Heart right ventricle (tissue), 16 donors: ENCODE results near the gene UBAP2. TPM values are rescaled to one million over a fixed set of nuclear protein-coding genes. Genes with fewer than 3 reads are reported as not detected.

Experiments
- ATAC-seq, 8 donors: fragments of 200-7000 bp; cut with Tn5 transposase; one replicate each; pipeline ENCODE4 v1.9.1; 2020; ENCODE audit warnings: mild to moderate bottlenecking in 8 of 8, moderate library complexity in 8 of 8, moderate number of reproducible peaks in 1 of 8
- DNase-seq, 2 donors: peaks; one replicate each; pipeline ENCODE4 v3.0.0-alpha.2; 2020
- H3K27ac ChIP-seq, 10 donors: fragments of 200-600 bp; sonication (generic) in 2 of 10; one replicate each; pipeline versions ENCODE4 v1.5.0 to v1.8.0; 2020 to 2022; ENCODE audit warnings: mild to moderate bottlenecking in 3 of 10
- H3K27me3 ChIP-seq, 7 donors: fragments of 200-600 bp; one replicate each; pipeline ENCODE4 v1.8.0; 2021 to 2022; ENCODE audit warnings: mild to moderate bottlenecking in 2 of 7
- H3K36me3 ChIP-seq, 9 donors: fragments of 200-600 bp; sonication (generic) in 1 of 9; one replicate each; pipeline versions ENCODE4 v1.5.0 to v1.8.0; 2020 to 2022; ENCODE audit warnings: mild to moderate bottlenecking in 2 of 9
- H3K4me1 ChIP-seq, 9 donors: fragments of 200-600 bp; sonication (generic) in 1 of 9; one replicate each; pipeline versions ENCODE4 v1.5.0 to v1.8.0; 2020 to 2022; ENCODE audit warnings: mild to moderate bottlenecking in 4 of 9
- H3K4me3 ChIP-seq, 10 donors: fragments of 200-600 bp; sonication (generic) in 2 of 10; one replicate each; pipeline versions ENCODE4 v1.5.0 to v1.8.0; 2020 to 2022; ENCODE audit warnings: mild to moderate bottlenecking in 7 of 10, moderate library complexity in 2 of 10
- H3K9me3 ChIP-seq, 11 donors: fragments of 200-600 bp in 10 of 11; sonication (generic) in 2 of 11; one replicate each; pipeline versions ENCODE4 v1.5.0 to v1.8.0; 2013 to 2022; ENCODE audit warnings: mild to moderate bottlenecking in 2 of 11, control low read depth in 1 of 11, moderate library complexity in 1 of 11
- WGBS, 2 donors: extraction: QIAGEN DNeasy Blood & Tissue Kit; methylation state at CpG; one replicate each; pipeline ENCODE4 v1.1.7; 2013; ENCODE audit warnings: inconsistent platforms in 1 of 2; 5-methylcytosine and 5-hydroxymethylcytosine counted together
- intact Hi-C, 10 donors: fragments of 100-400 bp; cut with DNase I; formaldehyde crosslinking; loops; one replicate each; pipeline versions ENCODE4 v1.11.1 to v1.14.2; 2022
- polyA plus RNA-seq, 2 donors: library from polyadenylated mRNA; stranded (reverse); fragments of 200-250 nt; gene quantifications; one replicate each; pipeline ENCODE4 v1.2.3, GENCODE V29; 2013
- total RNA-seq, 10 donors: library from RNA; stranded (reverse); fragmentation: NEBNext Ultra II Directional in 3 of 10; extraction: Animal tissue kit (Norgen Biotek cat#: 25700) in 3 of 10; gene quantifications; one replicate each; pipeline versions ENCODE4 v1.2.1 to v1.2.4, GENCODE V29; 2021 to 2023
- TF ChIP-seq, protein P1 (sequence below), 9 donors: fragments of 200-600 bp; sonication (generic) in 2 of 9; IDR thresholded peaks; one replicate each; pipeline versions ENCODE4 v1.5.0 to v1.8.0; 2021 to 2022; ENCODE audit warnings: antibody characterized with exemption in 9 of 9, mild to moderate bottlenecking in 5 of 9, moderate library complexity in 1 of 9
- donor health status: Arrhythmogenic right ventricular cardiomyopathy.
- donor health status: ischemic (EF 13 %, LVEDD 7.1; RV severe dilation, severe dysfunction).
- donor health status: healthy with polysubstance abuse.
- donor health status: DM: no; HTN: yes; CAD: no.
- donor health status: DM: no; HTN: no; CAD: no.
- donor health status: ischemic (EF 25% LVEDD 6.9; RV normal size, moderate dysfunction).
- donor health status: ischemic (EF 25% LVEDD 5.7; RV mildly dilated, moderate dysfunction).
- donor health status: healthy.
- donor health status: DM: yes; HTN: yes; CAD: no.
- donor health status: Ischemic cardiomyopathy.
- donor health status: ischemic (EF 35%, LVEDD 5.7; RV mildly dilated, moderate dysfunction).
- donor health status: nonischemic (EF 11% LVEDD 7.7; RV severe dilation, severe dysfunction).
- donor health status: DM: yes; HTN: yes; CAD: no.
- donor health status: PGD.
- donor health status: ischemic (EF 29% LVEDD 5.4; RV normal size, mild dysfunction).
- donor health status: nonischemic (EF 23%, LVEDD 6.1; RV moderate dilation, normal function).

UBAP2 gene
- total and polyA plus RNA-seq, 12 donors, result 11.7 to 36.9 (median 27.8) TPM

DNA sequence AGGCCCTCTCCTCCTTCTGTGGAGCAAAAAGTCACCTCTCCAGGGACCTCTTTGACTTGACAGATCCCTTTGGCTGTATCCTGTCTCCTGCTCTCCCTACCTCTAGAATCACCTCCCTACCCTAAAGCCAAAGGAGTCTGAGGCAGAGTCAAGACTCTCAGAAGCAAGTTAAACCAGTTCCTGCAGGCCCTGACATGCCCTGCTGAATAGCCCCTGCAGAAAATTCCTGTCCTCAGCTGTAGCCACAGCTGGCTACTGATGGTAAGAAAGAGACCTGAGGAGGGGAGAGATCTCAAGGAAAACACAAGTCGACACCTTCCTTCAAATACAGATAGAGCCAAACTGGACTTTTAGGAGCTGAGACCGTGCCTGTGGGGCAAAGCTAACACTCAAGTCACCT is 23.7 kb upstream of the UBAP2 start:
- intact Hi-C loops, result loop anchor here in 7 of 10 donors (2.0 to 10.0 kb wide), 7 partner anchors 20 to 258 kb away; partner anchors contain the start of gene UBE2R2 (in 3 of the 7)
- WGBS, 2 donors, result 77 to 78% methylated on average over 2 of the region's 2 CpGs
- H3K27ac ChIP-seq, result no peak overlapping the region
- no peak overlapping the region for H3K4me3 ChIP-seq
- H3K9me3 ChIP-seq, result no peaks in the 10 kb centered on the region
- ATAC-seq (no peak), DNase-seq (no peak)
- no peaks in the 10 kb centered on the region for H3K36me3 ChIP-seq
- H3K4me1 ChIP-seq, result peaks cover 0 to 6% (median 0%) of the 10 kb centered on the region in 9 donors
- TF ChIP-seq, protein P1, sequence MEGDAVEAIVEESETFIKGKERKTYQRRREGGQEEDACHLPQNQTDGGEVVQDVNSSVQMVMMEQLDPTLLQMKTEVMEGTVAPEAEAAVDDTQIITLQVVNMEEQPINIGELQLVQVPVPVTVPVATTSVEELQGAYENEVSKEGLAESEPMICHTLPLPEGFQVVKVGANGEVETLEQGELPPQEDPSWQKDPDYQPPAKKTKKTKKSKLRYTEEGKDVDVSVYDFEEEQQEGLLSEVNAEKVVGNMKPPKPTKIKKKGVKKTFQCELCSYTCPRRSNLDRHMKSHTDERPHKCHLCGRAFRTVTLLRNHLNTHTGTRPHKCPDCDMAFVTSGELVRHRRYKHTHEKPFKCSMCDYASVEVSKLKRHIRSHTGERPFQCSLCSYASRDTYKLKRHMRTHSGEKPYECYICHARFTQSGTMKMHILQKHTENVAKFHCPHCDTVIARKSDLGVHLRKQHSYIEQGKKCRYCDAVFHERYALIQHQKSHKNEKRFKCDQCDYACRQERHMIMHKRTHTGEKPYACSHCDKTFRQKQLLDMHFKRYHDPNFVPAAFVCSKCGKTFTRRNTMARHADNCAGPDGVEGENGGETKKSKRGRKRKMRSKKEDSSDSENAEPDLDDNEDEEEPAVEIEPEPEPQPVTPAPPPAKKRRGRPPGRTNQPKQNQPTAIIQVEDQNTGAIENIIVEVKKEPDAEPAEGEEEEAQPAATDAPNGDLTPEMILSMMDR (IDR thresholded peaks at IDR 0.05), result no peak
- H3K27me3 ChIP-seq, result no peaks in the 10 kb centered on the region

DNA sequence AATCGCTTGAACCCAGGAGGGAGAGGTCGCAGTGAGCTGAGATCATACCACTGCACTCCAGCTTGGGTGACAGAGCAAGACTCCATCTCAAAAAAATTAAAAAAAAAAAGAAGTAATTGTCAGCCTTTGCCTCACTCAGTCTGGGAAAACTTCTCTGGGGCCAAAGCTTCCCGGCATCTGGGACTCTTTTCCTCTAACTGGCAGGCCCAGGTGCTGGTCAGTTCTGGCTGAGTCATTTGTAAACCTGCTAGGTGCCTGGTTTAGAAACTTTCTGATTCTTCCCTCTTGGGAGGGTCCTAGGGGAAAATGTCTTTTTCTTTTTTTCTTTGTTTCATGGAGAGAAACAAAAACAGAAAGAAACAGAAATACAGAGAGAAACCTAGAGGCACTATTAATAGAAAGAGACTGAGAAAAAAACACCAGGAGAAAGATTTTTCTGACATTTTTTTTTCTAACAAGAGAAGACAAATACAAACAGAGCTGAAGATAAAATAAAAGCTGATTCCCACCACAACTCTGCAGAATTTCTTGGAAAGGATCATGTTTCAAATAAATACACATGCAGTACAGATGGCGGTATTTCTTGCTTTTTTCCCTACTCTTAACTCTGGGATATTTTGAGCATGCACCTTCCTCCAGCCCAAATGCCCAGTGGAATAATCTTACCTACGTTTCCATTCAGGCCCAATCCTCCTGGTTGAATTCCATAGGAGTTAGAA is 22.1 kb upstream of the UBAP2 start:
- H3K36me3 ChIP-seq, result no peaks in the 10 kb centered on the region
- no peak overlapping the region for H3K27ac ChIP-seq
- 72% methylated on average over 5 of the region's 5 CpGs for WGBS, 2 donors
- intact Hi-C loops, result loop anchor here in 7 of 10 donors (5.0 to 10.0 kb wide), 6 partner anchors 56 to 256 kb away; partner anchors contain the start of gene UBE2R2 (in 3 of the 7)
- TF ChIP-seq, protein P1 (IDR thresholded peaks at IDR 0.05), result no peak
- no peaks in the 10 kb centered on the region for H3K27me3 ChIP-seq
- H3K4me1 ChIP-seq, result peaks cover 0 to 6% (median 0%) of the 10 kb centered on the region in 9 donors
- ATAC-seq (no peak), DNase-seq (no peak)
- no peaks in the 10 kb centered on the region for H3K9me3 ChIP-seq
- no peak overlapping the region for H3K4me3 ChIP-seq

DNA sequence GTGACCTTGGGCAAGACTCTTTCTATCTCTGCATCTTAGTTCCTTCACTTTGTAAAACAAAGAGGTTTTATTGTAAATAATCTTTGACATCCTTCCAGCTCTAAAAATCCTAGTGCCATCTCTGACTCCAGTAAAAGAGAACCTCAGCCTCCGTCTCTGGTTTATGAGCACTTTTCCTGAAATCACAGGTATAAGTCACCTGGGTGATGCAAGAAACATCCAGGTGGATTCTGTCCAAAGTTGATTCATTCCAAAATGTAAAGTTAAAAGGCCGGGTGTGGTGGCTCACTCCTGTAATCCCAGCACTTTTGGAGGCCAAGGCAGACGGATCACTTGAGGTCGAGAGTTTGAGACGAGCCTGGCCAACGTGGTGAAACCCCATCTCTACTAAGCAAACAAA is 21.1 kb upstream of the UBAP2 start:
- ATAC-seq (no peak), DNase-seq (no peak)
- Histone ChIP-seq H3K4me1 (peaks cover 0 to 6% (median 0%) of the 10 kb centered on the region in 9 donors), H3K36me3 (no peaks in the 10 kb centered on the region), H3K27me3 (no peaks in the 10 kb centered on the region), H3K9me3 (no peaks in the 10 kb centered on the region), H3K27ac (no peak overlapping the region), H3K4me3 (no peak overlapping the region)
- 88 to 95% methylated on average over 6 of the region's 6 CpGs for WGBS, 2 donors
- TF ChIP-seq, protein P1 (IDR thresholded peaks at IDR 0.05), result no peak
- intact Hi-C loops, result loop anchor here in 7 of 10 donors (5.0 to 10.0 kb wide), 6 partner anchors 55 to 255 kb away; partner anchors contain the start of gene UBE2R2 (in 3 of the 7)

DNA sequence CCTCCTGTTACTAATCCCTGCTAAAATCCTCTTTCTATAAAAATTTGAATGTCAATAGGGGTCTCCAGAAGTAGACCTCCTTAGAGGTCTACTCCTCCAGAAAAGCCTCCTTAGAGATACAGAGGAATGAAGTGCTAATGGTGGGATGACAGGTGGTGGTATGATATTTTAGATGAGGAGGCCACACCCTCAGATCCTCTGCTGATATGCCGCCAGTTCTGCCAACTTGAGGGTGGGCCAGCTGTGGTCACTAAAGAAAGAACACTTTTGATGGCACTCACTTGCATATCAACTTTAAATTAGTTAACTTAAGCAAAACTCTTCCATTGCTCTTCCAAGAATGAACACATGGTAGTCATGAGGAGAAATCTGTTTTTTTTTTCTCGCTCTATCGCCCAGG is 16.9 kb upstream of the UBAP2 start:
- Histone ChIP-seq H3K4me3 (no peak overlapping the region), H3K9me3 (no peaks in the 10 kb centered on the region), H3K4me1 (no peaks in the 10 kb centered on the region), H3K36me3 (no peaks in the 10 kb centered on the region), H3K27ac (no peak overlapping the region), H3K27me3 (no peaks in the 10 kb centered on the region)
- TF ChIP-seq, protein P1 (IDR thresholded peaks at IDR 0.05), result no peak
- WGBS, 2 donors, result 95% methylated on average over 3 of the region's 3 CpGs
- ATAC-seq, result no peak
- intact Hi-C loops, result no loop called here
- DNase-seq, result no peak
